Brain microvascular endothelial cell (primary cell): Measurements from ENCODE around the gene LYRM2.

ENCODE experiments used
- DNase-seq: peaks from one replicate; pipeline ENCODE4 v3.0.0-alpha.2; 2020
- H3K27ac ChIP-seq: fragments of 250-450 bp; sonication (Bioruptor Pico); 2 replicates; pipeline ENCODE4 v1.5.1; 2020; ENCODE audit warnings: mild to moderate bottlenecking, moderate library complexity
- H3K27me3 ChIP-seq: fragments of 250-450 bp; sonication (Bioruptor Pico); replicated peaks from 2 replicates; pipeline ENCODE4 v1.5.1; 2020; ENCODE audit warnings: mild to moderate bottlenecking
- H3K36me3 ChIP-seq: fragments of 250-450 bp; sonication (Bioruptor Pico); replicated peaks from 2 replicates; pipeline ENCODE4 v1.5.1; 2020; ENCODE audit warnings: mild to moderate bottlenecking
- H3K4me3 ChIP-seq: 2 replicates; pipeline ENCODE4 v1.5.1; 2011; ENCODE audit warnings: low read depth, mild to moderate bottlenecking, control low read depth, low read length, moderate library complexity
- in situ Hi-C: cut with HindIII; loops from 2 replicates; pipeline ENCODE4 v1.10.0; 2017; ENCODE audit warnings: low sequenced_read_pairs, low pct_ligation_motif_present
- TF ChIP-seq, protein P1 (sequence below): IDR thresholded peaks from 2 replicates; pipeline ENCODE4 v1.5.1; 2011; ENCODE audit warnings: low read depth, mild to moderate bottlenecking, moderate library complexity, low read length, control low read depth, inconsistent platforms; ENCODE audit errors: missing control alignments

The LYRM2 gene

DNA sequence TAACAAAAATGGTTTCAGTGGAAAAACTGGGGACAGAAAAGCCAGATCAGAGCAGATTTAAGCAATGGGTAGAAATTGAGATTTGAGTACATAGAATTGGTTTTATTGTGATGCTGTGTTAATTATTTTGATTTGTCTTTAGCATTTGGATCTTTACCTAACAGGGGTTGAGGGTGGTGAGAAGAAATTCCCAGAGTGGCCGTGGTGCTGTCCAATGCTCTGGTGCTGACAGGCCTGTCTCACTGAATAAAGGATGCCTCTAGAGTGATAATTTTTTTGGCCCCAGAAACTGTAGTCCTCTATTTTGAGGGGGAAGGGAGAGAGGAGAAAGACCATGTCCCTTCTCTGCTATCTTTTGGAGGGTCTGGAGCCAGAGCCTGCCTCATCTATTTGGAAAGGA lies 79.1 kb downstream of the LYRM2 start:
- H3K27ac ChIP-seq = no peak overlapping the region
- H3K4me3 ChIP-seq = no peak overlapping the region
- in situ Hi-C loops = no loop called here
- TF ChIP-seq, protein P1, sequence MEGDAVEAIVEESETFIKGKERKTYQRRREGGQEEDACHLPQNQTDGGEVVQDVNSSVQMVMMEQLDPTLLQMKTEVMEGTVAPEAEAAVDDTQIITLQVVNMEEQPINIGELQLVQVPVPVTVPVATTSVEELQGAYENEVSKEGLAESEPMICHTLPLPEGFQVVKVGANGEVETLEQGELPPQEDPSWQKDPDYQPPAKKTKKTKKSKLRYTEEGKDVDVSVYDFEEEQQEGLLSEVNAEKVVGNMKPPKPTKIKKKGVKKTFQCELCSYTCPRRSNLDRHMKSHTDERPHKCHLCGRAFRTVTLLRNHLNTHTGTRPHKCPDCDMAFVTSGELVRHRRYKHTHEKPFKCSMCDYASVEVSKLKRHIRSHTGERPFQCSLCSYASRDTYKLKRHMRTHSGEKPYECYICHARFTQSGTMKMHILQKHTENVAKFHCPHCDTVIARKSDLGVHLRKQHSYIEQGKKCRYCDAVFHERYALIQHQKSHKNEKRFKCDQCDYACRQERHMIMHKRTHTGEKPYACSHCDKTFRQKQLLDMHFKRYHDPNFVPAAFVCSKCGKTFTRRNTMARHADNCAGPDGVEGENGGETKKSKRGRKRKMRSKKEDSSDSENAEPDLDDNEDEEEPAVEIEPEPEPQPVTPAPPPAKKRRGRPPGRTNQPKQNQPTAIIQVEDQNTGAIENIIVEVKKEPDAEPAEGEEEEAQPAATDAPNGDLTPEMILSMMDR = no peak
- no peaks in the 10 kb centered on the region for H3K36me3 ChIP-seq
- DNase-seq = peak; percentile 28
- peaks cover 5% of the 10 kb centered on the region for H3K27me3 ChIP-seq

- no peak overlapping the region for H3K4me3 ChIP-seq
- H3K27me3 ChIP-seq = no peaks in the 10 kb centered on the region
- TF ChIP-seq, protein P1 = no peak
- DNase-seq = no peak
- in situ Hi-C loops = no loop called here
- no peak overlapping the region for H3K27ac ChIP-seq
- no peaks in the 10 kb centered on the region for H3K36me3 ChIP-seq
Observed at GRCh38 chr6:89555806-89556205, 82.7 kb downstream of the LYRM2 start.

GRCh38 chr6:89555031-89555430 lies 83.5 kb downstream of the LYRM2 start:
- Histone ChIP-seq H3K4me3 (no peak overlapping the region), H3K27ac (no peak overlapping the region), H3K36me3 (no peaks in the 10 kb centered on the region), H3K27me3 (no peaks in the 10 kb centered on the region)
- DNase-seq = no peak
- TF ChIP-seq, protein P1 = no peak
- in situ Hi-C loops = no loop called here

- TF ChIP-seq, protein P1 = no peak
- DNase-seq = no peak
- Histone ChIP-seq H3K36me3 (no peaks in the 10 kb centered on the region), H3K4me3 (no peak overlapping the region), H3K27me3 (no peaks in the 10 kb centered on the region), H3K27ac (no peak overlapping the region)
- in situ Hi-C loops = no loop called here
Observed at GRCh38 chr6:89554106-89554505, 84.4 kb downstream of the LYRM2 start.

DNA sequence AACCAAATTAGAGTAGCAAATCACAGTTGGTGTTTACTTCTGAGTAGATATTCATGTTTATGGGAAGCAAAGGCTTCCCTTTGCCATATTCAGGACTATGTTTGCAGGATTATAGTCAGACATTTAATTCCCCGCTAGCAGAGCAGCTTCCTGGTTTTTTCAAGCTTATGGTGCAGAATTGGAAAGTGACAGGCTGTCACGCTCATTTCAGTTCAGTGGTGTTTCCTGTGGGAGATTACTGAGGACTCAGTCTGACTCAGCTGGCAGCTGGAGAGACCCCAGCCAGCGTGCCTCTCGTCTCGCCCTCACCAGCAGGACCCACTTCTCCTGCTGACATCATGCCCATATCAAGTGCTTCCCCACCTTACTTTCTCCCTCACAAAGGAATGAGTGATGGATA lies 85.1 kb downstream of the LYRM2 start:
- Histone ChIP-seq H3K36me3 (no peaks in the 10 kb centered on the region), H3K27me3 (no peaks in the 10 kb centered on the region), H3K27ac (no peak overlapping the region), H3K4me3 (no peak overlapping the region)
- DNase-seq = no peak
- in situ Hi-C loops = no loop called here
- TF ChIP-seq, protein P1 = no peak

DNA sequence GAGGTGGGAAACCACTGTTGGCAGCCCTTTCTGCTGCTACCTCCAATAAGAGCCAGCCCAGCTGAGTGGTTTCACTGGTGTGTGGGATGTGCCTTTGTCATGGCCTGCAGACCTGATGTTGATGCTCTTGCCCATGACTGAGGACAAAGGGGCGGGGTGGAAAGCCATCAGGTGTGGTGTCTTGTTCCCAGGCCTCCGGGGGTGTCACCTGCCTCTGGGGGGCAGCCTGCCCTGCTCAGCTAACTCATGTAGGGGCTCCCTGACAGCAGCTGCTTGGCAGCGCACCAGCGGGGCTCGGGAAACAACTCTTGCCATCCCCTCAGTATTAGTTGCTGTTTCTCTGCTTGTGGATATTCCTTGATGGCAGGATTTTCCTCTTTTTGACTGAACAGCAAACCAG lies 91.3 kb downstream of the LYRM2 start:
- no peak for DNase-seq

More for the DNA sequence above, 91.3 kb downstream of the LYRM2 start:
- Histone ChIP-seq H3K27ac (no peak overlapping the region), H3K4me3 (no peak overlapping the region), H3K27me3 (no peaks in the 10 kb centered on the region), H3K36me3 (no peaks in the 10 kb centered on the region)
- TF ChIP-seq, protein P1 = no peak
- in situ Hi-C loops = no loop called here
